MM.1S (cell line): Measurements from ENCODE around the gene BCL2.
A peak's percentile ranks its signal among the peaks of the same experiment; 100 is the strongest.

Experiments used
- DNase-seq: peaks from one replicate; pipeline ENCODE4 v3.0.0-alpha.2; 2015
- H2AFZ ChIP-seq: fragments of 300-600 bp; sonication (generic); 2 replicates; pipeline ENCODE4 v1.6.0; 2016; ENCODE audit warnings: antibody characterized with exemption, low read length
- H3F3A ChIP-seq: fragments of 300-600 bp; sonication (generic); 2 replicates; pipeline ENCODE4 v1.6.1; 2016; ENCODE audit warnings: mild to moderate bottlenecking, antibody characterized with exemption, low read length, moderate library complexity, mixed read lengths; ENCODE audit not compliant: insufficient read depth
- H3K27ac ChIP-seq: fragments of 300-600 bp; sonication (generic); 2 replicates; pipeline ENCODE4 v1.5.1; 2016; ENCODE audit warnings: mild to moderate bottlenecking, low read length
- H3K27me3 ChIP-seq: fragments of 300-600 bp; sonication (generic); replicated peaks from 2 replicates; pipeline ENCODE4 v1.6.0; 2016; ENCODE audit warnings: low read length; ENCODE audit not compliant: insufficient read depth
- H3K36me3 ChIP-seq: fragments of 300-600 bp; sonication (generic); replicated peaks from 2 replicates; pipeline ENCODE4 v1.6.1; 2016; ENCODE audit warnings: mild to moderate bottlenecking, low read length, mixed read lengths; ENCODE audit not compliant: insufficient read depth
- H3K4me1 ChIP-seq: fragments of 300-600 bp; sonication (generic); 2 replicates; pipeline ENCODE4 v1.6.1; 2016; ENCODE audit warnings: low read length, mixed read lengths
- H3K4me2 ChIP-seq: fragments of 300-600 bp; sonication (generic); 2 replicates; pipeline ENCODE4 v1.6.0; 2016; ENCODE audit warnings: low read depth, low read length
- H3K4me3 ChIP-seq: fragments of 300-600 bp; sonication (generic); 2 replicates; pipeline ENCODE4 v1.5.1; 2016; ENCODE audit warnings: low read length, mixed read lengths
- H3K79me2 ChIP-seq: fragments of 300-600 bp; sonication (generic); 2 replicates; pipeline ENCODE4 v1.6.1; 2016; ENCODE audit warnings: mixed run types, low read length, mixed read lengths
- H3K9ac ChIP-seq: fragments of 300-600 bp; sonication (generic); 2 replicates; pipeline ENCODE4 v1.6.1; 2016; ENCODE audit warnings: low read length, mixed read lengths
- H3K9me2 ChIP-seq: fragments of 300-600 bp; sonication (generic); replicated peaks from 2 replicates; pipeline ENCODE4 v1.6.1; 2016; ENCODE audit warnings: mild to moderate bottlenecking, low read length, mixed read lengths; ENCODE audit not compliant: insufficient read depth
- H3K9me3 ChIP-seq: fragments of 300-600 bp; sonication (generic); replicated peaks from 2 replicates; pipeline ENCODE4 v1.6.1; 2016; ENCODE audit warnings: mild to moderate bottlenecking, low read length, mixed read lengths; ENCODE audit not compliant: insufficient read depth
- H4K20me1 ChIP-seq: fragments of 300-600 bp; sonication (generic); 2 replicates; pipeline ENCODE4 v1.6.1; 2016; ENCODE audit warnings: mild to moderate bottlenecking, low read length, moderate library complexity, mixed read lengths; ENCODE audit not compliant: insufficient read depth
- EZH2 ChIP-seq: fragments of 300-600 bp; sonication (generic); optimal IDR thresholded peaks from 2 replicates; pipeline ENCODE3; 2017; ENCODE audit warnings: low read depth, mild to moderate bottlenecking, antibody characterized with exemption, low read length, mixed read lengths
- EZH2phosphoT487 ChIP-seq: fragments of 300-600 bp; sonication (generic); IDR thresholded peaks from 2 replicates; pipeline ENCODE4 v1.6.1; 2018; ENCODE audit warnings: antibody characterized with exemption, low read length
- TF ChIP-seq, protein P1 (sequence below): fragments of 300-600 bp; sonication (generic); IDR thresholded peaks from 2 replicates; pipeline ENCODE4 v1.5.1; 2016; ENCODE audit warnings: antibody characterized with exemption, low read length, mixed read lengths

Gene BCL2

DNA sequence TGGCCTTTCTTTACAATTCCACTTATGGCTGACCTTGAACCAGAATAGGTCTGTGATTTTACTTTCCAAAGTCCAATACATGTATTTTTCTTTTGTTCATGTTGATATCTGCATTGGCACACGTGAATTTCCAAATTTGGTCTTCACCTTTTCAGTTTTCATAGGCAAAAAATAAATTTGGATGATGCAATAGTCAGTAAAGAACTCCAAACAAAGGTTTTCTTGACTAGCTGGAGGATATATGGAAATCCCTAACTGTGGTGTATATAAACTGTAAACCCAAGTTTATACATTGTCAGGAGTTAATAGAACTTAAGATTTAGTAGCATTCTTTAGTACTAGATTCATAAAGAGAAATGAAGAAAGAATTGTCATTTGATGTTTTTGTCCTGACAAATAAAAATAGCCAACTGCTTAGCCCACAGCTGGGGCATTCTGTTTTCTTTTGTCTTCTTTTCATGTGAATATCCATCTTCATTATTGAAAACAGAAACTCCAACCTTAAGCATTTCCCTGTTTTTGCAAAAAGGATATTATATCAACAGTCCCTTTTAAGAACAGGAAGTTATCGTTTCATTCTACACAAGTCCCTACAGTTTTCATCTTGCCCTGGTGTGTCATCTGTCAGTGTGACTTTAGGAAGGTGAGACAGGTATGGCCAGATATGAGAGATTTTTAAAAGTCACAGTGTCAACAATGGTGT, 132.9 kb downstream of the BCL2 start:
- Histone ChIP-seq H3K9me3 (no peaks in the 10 kb centered on the region), H2AFZ (no peak overlapping the region), H4K20me1 (no peaks in the 10 kb centered on the region), H3K79me2 (peaks cover 70% of the 10 kb centered on the region), H3F3A (peaks cover 24% of the 10 kb centered on the region), H3K9ac (peak overlapping the region; percentile 12; the same call in 1 of the 2 replicates), H3K9me2 (no peaks in the 10 kb centered on the region), H3K36me3 (no peaks in the 10 kb centered on the region), H3K4me2 (peak overlapping the region; percentile 39), H3K4me3 (no peak overlapping the region), H3K27ac (peak overlapping the region; percentile 70), H3K27me3 (no peaks in the 10 kb centered on the region), H3K4me1 (peaks cover 37% of the 10 kb centered on the region)
- TF ChIP-seq, protein P1, sequence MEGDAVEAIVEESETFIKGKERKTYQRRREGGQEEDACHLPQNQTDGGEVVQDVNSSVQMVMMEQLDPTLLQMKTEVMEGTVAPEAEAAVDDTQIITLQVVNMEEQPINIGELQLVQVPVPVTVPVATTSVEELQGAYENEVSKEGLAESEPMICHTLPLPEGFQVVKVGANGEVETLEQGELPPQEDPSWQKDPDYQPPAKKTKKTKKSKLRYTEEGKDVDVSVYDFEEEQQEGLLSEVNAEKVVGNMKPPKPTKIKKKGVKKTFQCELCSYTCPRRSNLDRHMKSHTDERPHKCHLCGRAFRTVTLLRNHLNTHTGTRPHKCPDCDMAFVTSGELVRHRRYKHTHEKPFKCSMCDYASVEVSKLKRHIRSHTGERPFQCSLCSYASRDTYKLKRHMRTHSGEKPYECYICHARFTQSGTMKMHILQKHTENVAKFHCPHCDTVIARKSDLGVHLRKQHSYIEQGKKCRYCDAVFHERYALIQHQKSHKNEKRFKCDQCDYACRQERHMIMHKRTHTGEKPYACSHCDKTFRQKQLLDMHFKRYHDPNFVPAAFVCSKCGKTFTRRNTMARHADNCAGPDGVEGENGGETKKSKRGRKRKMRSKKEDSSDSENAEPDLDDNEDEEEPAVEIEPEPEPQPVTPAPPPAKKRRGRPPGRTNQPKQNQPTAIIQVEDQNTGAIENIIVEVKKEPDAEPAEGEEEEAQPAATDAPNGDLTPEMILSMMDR = no peak
- TF ChIP-seq EZH2 (no peak), EZH2phosphoT487 (no peak)
- DNase-seq = peak; percentile 15

GRCh38 chr18:63185984-63186383, 133.6 kb downstream of the BCL2 start:
- H3K4me3 ChIP-seq = no peak overlapping the region
- no peak overlapping the region for H2AFZ ChIP-seq
- H3K9me3 ChIP-seq = no peaks in the 10 kb centered on the region
- no peak overlapping the region for H3K9ac ChIP-seq
- peaks cover 24% of the 10 kb centered on the region for H3F3A ChIP-seq
- H3K9me2 ChIP-seq = no peaks in the 10 kb centered on the region
- no peaks in the 10 kb centered on the region for H4K20me1 ChIP-seq
- peaks cover 37% of the 10 kb centered on the region for H3K4me1 ChIP-seq
- H3K4me2 ChIP-seq = peak overlapping the region; percentile 39; the same call in 1 of the 2 replicates
- TF ChIP-seq EZH2 = no peak
- TF ChIP-seq EZH2phosphoT487 = no peak
- TF ChIP-seq, protein P1 = no peak
- H3K27me3 ChIP-seq = no peaks in the 10 kb centered on the region
- H3K79me2 ChIP-seq = peaks cover 73% of the 10 kb centered on the region
- H3K27ac ChIP-seq = peak overlapping the region; percentile 70
- no peak for DNase-seq
- no peaks in the 10 kb centered on the region for H3K36me3 ChIP-seq

DNA sequence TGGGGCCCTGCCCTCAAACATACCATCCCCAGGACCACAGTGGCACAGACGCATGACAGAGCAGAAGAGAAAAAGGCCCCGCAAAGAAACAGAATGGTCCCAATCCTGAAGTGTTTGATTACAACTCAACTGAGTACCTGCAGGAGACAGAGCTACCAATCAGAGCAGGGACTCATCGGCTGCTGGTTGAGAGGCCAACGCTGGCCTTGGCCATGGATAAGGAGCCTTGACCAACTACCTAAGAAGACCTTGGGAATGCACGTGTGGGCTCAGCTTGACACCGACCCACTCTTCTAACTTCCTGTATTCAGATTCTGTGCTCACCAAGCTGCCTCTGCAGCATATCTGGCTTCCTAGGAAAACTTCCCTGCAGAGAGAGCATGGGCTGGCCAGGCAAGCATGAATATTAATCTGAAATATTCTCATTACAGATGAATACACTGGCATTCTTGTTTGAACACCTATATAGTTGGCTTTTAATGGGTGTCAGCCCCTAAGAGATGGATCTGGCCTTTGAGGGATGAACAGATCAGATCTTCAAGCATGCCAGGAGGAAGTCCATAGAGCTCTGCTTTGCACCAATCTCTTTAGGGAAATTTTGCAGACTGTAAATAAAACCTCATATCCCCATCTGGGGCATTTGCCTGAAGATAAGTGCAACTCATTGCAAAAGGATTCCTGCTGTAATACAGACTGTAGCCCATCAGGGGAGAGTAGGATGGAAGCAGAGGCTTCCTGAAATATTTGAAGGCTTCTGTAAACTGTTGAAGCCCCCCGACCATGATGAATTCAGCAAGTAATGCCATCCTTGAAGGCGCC, 135.4 kb downstream of the BCL2 start:
- no peak overlapping the region for H3K9ac ChIP-seq

More for the DNA sequence above, 135.4 kb downstream of the BCL2 start:
- H2AFZ ChIP-seq = no peak overlapping the region
- no peak overlapping the region for H3K4me3 ChIP-seq
- H3K9me3 ChIP-seq = no peaks in the 10 kb centered on the region
- no peaks in the 10 kb centered on the region for H3K36me3 ChIP-seq
- no peak for DNase-seq
- H3K27me3 ChIP-seq = no peaks in the 10 kb centered on the region
- no peaks in the 10 kb centered on the region for H4K20me1 ChIP-seq
- TF ChIP-seq EZH2 (no peak), EZH2phosphoT487 (no peak)
- TF ChIP-seq, protein P1 = no peak
- peaks cover 78% of the 10 kb centered on the region for H3K79me2 ChIP-seq
- H3K27ac ChIP-seq = no peak overlapping the region
- peaks cover 24% of the 10 kb centered on the region for H3F3A ChIP-seq
- no peaks in the 10 kb centered on the region for H3K9me2 ChIP-seq
- peaks cover 37% of the 10 kb centered on the region for H3K4me1 ChIP-seq
- H3K4me2 ChIP-seq = no peak overlapping the region
